ENCODE results near the gene FMNL1. TPM values are rescaled to one million over a fixed set of nuclear protein-coding genes. Genes with fewer than 3 reads are reported as not detected.

The FMNL1 gene
- total RNA-seq, 6 donors from 2014 or later = 42.9 to 119 (median 98.3) TPM

DNA sequence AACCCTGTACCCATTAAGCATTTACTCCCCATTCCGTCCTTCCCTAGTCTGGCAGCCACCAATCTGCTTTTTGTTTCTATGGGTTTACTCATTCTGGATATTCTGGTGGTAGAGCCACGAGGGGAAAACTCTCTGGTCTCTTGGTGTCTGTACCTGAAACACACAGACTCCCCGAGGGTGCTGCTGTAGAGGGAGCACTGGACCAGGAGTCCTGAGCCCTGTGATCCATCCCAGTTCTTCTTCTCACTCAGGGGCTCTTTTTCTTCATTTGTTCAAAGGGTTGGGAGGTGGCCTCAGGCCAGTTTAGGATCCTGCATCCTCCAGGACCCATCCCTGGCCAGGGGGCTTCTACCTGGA is 45.9 kb upstream of the FMNL1 start:
- no peak for DNase-seq
- Histone ChIP-seq H3K27me3 (no peaks in the 10 kb centered on the region), H3K9me3 (no peaks in the 10 kb centered on the region), H3K4me1 (peaks cover 36 to 39% (median 36%) of the 10 kb centered on the region in 4 donors), H3K4me3 (no peak overlapping the region), H3K36me3 (no peaks in the 10 kb centered on the region), H3K27ac (peak overlapping the region in 2 of 4 donors; percentile 31 to 60)
- WGBS, 2 donors = 75 to 91% methylated on average over 3 of the region's 3 CpGs
- TF ChIP-seq EP300 (IDR thresholded peaks at IDR 0.05) (no peak), POLR2AphosphoS5 (IDR thresholded peaks at IDR 0.05) (no peak), POLR2A (IDR thresholded peaks at IDR 0.05) (no peak)
- TF ChIP-seq, protein P1, sequence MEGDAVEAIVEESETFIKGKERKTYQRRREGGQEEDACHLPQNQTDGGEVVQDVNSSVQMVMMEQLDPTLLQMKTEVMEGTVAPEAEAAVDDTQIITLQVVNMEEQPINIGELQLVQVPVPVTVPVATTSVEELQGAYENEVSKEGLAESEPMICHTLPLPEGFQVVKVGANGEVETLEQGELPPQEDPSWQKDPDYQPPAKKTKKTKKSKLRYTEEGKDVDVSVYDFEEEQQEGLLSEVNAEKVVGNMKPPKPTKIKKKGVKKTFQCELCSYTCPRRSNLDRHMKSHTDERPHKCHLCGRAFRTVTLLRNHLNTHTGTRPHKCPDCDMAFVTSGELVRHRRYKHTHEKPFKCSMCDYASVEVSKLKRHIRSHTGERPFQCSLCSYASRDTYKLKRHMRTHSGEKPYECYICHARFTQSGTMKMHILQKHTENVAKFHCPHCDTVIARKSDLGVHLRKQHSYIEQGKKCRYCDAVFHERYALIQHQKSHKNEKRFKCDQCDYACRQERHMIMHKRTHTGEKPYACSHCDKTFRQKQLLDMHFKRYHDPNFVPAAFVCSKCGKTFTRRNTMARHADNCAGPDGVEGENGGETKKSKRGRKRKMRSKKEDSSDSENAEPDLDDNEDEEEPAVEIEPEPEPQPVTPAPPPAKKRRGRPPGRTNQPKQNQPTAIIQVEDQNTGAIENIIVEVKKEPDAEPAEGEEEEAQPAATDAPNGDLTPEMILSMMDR (IDR thresholded peaks at IDR 0.05) = no peak
- no peak for ATAC-seq (ENCODE audit: low FRiP score in 2 of 2)

DNA sequence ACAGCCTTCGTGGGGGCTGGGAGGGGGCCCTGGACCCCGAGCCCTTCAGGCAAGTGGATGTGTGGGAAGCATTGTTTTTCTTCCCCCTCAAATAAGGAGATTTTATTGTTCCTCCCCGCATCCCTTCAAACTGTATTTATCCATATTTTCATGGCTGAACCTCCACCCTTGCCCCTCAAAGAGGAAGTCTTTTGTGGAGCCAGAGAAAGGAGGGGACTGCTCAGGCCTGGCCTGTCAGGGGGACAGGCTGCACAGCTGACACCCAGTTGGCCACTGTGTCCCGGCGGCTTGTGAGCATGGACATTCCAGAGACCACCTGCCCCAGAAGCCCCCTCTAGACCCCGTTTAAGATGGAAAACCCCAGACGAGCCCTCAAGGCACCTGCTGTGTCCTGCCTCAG is 44.1 kb upstream of the FMNL1 start:
- Histone ChIP-seq H3K9me3 (no peaks in the 10 kb centered on the region), H3K4me3 (no peak overlapping the region), H3K36me3 (no peaks in the 10 kb centered on the region), H3K27me3 (no peaks in the 10 kb centered on the region), H3K4me1 (peaks cover 17 to 21% (median 18%) of the 10 kb centered on the region in 4 donors), H3K27ac (no peak overlapping the region)
- ATAC-seq (ENCODE audit: low FRiP score in 2 of 2) (peak in 1 of 2 donors; percentile 11), DNase-seq (no peak)
- WGBS, 2 donors = 78 to 94% methylated on average over 3 to 7 of the region's 7 CpGs
- TF ChIP-seq, protein P1 (IDR thresholded peaks at IDR 0.05) = no peak
- TF ChIP-seq POLR2AphosphoS5 (IDR thresholded peaks at IDR 0.05) (no peak), EP300 (IDR thresholded peaks at IDR 0.05) (no peak), POLR2A (IDR thresholded peaks at IDR 0.05) (no peak)

DNA sequence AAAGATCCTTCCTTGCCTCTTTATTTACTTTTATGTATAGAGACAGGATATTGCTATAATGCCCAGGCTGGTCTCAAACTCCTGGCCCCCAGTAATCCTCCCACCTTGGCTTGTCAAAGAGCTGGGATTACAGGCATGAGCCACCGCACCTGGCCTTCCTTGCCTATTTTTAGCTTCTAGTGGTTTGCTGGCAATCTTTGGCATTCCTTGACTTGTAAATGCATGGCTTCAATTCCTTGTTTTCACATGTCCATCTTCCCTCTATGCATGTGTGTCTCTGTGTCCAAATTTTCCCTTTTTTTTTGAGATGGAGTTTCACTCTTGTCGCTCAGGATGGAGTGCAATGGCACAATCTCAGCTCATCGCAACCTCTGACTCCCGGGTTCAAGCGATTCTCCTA is 37.5 kb upstream of the FMNL1 start:
- no peaks in the 10 kb centered on the region for H3K4me1 ChIP-seq
- WGBS, 2 donors = 91 to 96% methylated on average over 5 of the region's 5 CpGs
- no peak overlapping the region for H3K27ac ChIP-seq
- H3K36me3 ChIP-seq = no peaks in the 10 kb centered on the region
- TF ChIP-seq POLR2A (IDR thresholded peaks at IDR 0.05) = no peak
- TF ChIP-seq, protein P1 (IDR thresholded peaks at IDR 0.05) = no peak
- TF ChIP-seq POLR2AphosphoS5 (IDR thresholded peaks at IDR 0.05) = no peak
- TF ChIP-seq EP300 (IDR thresholded peaks at IDR 0.05) = no peak
- no peak for ATAC-seq (ENCODE audit: low FRiP score in 2 of 2)
- H3K27me3 ChIP-seq = no peaks in the 10 kb centered on the region
- no peak overlapping the region for H3K4me3 ChIP-seq
- no peaks in the 10 kb centered on the region for H3K9me3 ChIP-seq
- DNase-seq = no peak

DNA sequence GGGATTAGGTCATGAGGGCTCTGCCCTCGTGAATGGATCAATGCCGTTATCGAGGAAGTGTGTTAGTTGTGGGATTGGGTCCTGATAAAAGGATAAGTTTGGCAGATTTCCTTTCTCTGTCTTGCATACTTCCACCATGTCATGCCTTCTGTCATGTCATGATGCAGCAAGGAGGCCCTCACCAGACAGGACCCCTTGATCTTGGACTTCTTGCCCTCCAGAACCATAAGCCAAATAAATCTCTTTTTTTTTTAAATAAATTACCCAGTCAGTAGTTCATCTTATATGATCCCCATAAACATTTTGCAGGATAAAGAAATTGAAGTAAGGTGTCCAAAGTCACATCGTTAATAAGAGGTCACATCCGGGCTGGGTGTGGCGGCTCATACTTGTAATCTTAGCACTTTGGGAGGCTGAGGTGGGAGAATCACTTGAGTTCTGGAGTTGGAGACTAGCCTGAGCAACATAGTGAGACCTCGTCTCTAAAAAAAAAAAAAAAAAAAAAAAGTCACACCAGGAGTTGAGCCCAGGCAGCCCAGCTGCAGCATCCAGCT is 34.8 kb upstream of the FMNL1 start:
- H3K36me3 ChIP-seq = no peaks in the 10 kb centered on the region

More for the DNA sequence above, 34.8 kb upstream of the FMNL1 start:
- no peaks in the 10 kb centered on the region for H3K4me1 ChIP-seq
- no peak overlapping the region for H3K4me3 ChIP-seq
- no peaks in the 10 kb centered on the region for H3K9me3 ChIP-seq
- H3K27me3 ChIP-seq = no peaks in the 10 kb centered on the region
- no peak overlapping the region for H3K27ac ChIP-seq
- ATAC-seq (ENCODE audit: low FRiP score in 2 of 2) (no peak), DNase-seq (no peak)
- TF ChIP-seq, protein P1 (IDR thresholded peaks at IDR 0.05) = no peak
- TF ChIP-seq POLR2A (IDR thresholded peaks at IDR 0.05) (no peak), EP300 (IDR thresholded peaks at IDR 0.05) (no peak), POLR2AphosphoS5 (IDR thresholded peaks at IDR 0.05) (no peak)
- WGBS, 2 donors = 68 to 73% methylated on average over 7 of the region's 7 CpGs

Data from upper lobe of left lung (tissue), 6 donors.